Measurements from ENCODE around the gene KCNH3.

Gene KCNH3

GRCh38 chr12:49565406-49566265 lies 26.8 kb downstream of the KCNH3 start:
- TF ChIP-seq CTCF (conservative IDR thresholded peaks at IDR 0.05): no peak
- no peak overlapping the region for H3K27ac ChIP-seq

DNA sequence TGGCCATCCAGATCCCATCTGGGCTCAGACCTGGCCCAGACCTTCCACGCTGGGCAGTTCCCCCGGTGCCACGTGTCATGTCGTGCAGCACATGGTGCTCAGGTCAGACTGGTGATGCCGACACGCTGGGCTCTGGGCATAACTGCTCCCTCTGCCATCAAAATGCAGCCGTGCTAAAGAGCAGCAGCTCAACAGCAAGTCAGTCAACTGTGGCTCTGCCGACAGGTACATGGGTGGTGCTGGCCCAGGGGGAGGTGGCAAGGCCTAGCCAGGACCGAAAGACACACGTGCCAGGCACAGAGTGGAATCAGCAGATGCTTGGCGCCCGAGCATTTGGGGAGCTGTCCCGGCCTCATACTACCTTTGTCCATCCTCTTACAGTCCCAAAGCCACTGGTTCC lies 27.5 kb downstream of the KCNH3 start:
- H3K27ac ChIP-seq: no peak overlapping the region; the same call in 1 of the 2 replicates
- TF ChIP-seq CTCF (conservative IDR thresholded peaks at IDR 0.05): no peak

- TF ChIP-seq CTCF (conservative IDR thresholded peaks at IDR 0.05): no peak
- peak overlapping the region; percentile 92 for H3K27ac ChIP-seq
These were observed 28.4 kb downstream of the KCNH3 start for GRCh38 chr12:49567302-49567610.

DNA sequence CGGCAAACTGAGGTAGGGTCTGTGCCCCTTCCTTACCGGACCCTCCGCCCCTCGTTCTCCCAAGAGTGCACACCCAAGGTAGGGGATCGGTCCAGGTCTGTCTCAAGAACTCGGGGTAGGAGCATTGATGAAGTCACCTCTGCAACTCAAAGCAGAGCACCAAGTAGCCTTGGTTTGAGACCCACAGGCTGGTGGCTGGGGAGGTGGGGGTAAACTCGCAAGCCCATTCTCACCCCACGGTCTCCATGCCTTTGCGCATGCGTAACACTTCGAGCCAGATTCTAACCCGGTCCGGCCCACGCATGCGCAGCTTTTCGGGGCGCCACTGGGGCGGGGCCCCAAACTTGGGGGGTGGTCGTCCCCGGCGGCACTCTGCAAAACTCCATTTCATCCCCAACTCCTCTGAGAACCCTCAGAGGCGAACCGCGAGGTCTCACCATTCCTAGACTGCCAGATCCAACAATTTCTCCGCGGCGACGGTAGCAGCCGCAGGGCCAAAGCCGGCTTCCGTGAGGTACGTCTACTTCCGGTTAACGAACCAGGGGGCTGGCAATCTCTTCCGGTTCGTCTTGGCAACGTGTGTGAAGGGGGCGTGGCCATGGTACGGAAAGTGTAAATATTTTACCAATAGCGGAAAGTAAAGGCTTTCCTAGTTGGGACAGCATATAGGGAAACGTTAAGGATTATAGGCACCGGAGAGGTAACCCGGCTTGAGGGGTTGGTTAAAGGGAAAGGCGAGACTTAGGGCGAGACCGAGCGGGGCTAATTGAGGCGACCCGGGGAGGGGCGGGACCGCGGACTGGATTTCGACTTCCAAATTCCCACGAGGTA lies 29.0 kb downstream of the KCNH3 start, which contains the start of gene MCRS1:
TSS of gene MCRS1 (minus strand) at position 532 of the 831 bp plus-strand sequence. CDS start 1,411 bp downstream, outside the sequence.
- peak within 1 kb of the TSS; percentile 92 for H3K27ac ChIP-seq
- no peak for TF ChIP-seq CTCF (conservative IDR thresholded peaks at IDR 0.05)

DNA sequence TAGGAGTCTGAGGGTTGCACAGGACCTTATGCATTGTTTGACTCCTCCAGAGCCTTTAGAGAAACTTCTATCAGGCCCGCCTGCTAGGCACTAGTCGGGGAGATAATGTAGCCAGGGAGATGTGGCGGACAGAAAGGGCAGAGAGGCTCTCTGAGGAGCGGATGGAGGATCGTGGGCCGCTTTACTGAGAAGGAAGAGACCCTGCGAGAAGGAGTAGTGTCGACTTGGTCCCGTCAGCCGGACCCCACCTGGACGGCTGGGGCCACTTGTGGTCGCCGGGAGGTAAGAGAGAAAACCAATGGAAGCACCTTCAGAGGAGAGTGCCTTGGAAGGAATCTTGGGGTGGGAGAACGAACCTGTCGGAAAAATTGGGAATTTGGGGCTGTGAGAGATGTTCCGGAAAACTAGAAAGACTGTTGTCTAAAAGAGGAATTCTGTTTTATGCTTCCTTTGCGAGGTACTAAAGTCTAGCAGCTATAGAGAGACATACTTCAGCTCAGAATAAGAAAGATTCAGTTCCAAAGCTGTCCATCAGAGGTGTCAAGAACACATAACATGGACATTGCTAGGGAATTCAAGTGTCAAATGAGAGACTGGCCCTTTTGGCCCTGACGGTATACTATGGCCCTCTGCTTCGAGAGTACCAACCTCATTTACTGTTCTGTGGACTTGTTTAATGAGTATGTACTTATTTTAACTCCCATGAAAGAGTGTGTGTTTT lies 29.8 kb downstream of the KCNH3 start:
- H3K27ac ChIP-seq: peak overlapping the region; percentile 92
- 0 out of 2 replicates have a peak, but pooled peaks have one; percentile 11 for TF ChIP-seq CTCF (conservative IDR thresholded peaks at IDR 0.05)

- no peak overlapping the region for H3K27ac ChIP-seq
- TF ChIP-seq CTCF (conservative IDR thresholded peaks at IDR 0.05): no peak
These were observed 38.9 kb downstream of the KCNH3 start for GRCh38 chr12:49577589-49578315.
